NCI-H774 (cell line): ENCODE measurements around the gene ZDHHC14.
"Not testable (repeated sequence)": the region's sequence is repeated elsewhere in the genome, so short reads cannot be mapped to it uniquely, and the experiment has no call there.

Experiments
- DNase-seq: peaks from one replicate; lab custom pipeline; 2025; lab: John Stamatoyannopoulos, UW

The ZDHHC14 gene

GRCh38 chr6:157690441-157691210, 309.6 kb downstream of the ZDHHC14 start:
- DNase-seq, result no peak

GRCh38 chr6:157691621-157692020, 310.6 kb downstream of the ZDHHC14 start:
- not testable (repeated sequence) for DNase-seq

GRCh38 chr6:157693867-157694266, 312.9 kb downstream of the ZDHHC14 start:
- no peak for DNase-seq

- DNase-seq, result no peak
These were observed 314.5 kb downstream of the ZDHHC14 start for GRCh38 chr6:157695301-157696040.

- DNase-seq, result no peak
These were observed 319.0 kb downstream of the ZDHHC14 start for GRCh38 chr6:157699777-157700636.

GRCh38 chr6:157706351-157706750, 325.4 kb downstream of the ZDHHC14 start:
- DNase-seq, result not testable (repeated sequence)

- no peak for DNase-seq
These were observed 325.9 kb downstream of the ZDHHC14 start for GRCh38 chr6:157706883-157707282.

- no peak for DNase-seq
These were observed 326.6 kb downstream of the ZDHHC14 start for GRCh38 chr6:157707576-157707975.

- DNase-seq, result no peak
These were observed 327.2 kb downstream of the ZDHHC14 start for GRCh38 chr6:157708239-157708638.

GRCh38 chr6:157708933-157709332, 327.9 kb downstream of the ZDHHC14 start:
- no peak for DNase-seq

GRCh38 chr6:157709555-157709954, 328.6 kb downstream of the ZDHHC14 start:
- no peak for DNase-seq

GRCh38 chr6:157710604-157711003, 329.6 kb downstream of the ZDHHC14 start:
- DNase-seq, result no peak

- no peak for DNase-seq
These were observed 330.1 kb downstream of the ZDHHC14 start for GRCh38 chr6:157711060-157711459.

GRCh38 chr6:157712585-157713295, 331.8 kb downstream of the ZDHHC14 start:
- no peak for DNase-seq

- DNase-seq, result no peak
These were observed 332.6 kb downstream of the ZDHHC14 start for GRCh38 chr6:157713451-157714152.

- DNase-seq, result no peak
These were observed 333.1 kb downstream of the ZDHHC14 start for GRCh38 chr6:157714153-157714490.

GRCh38 chr6:157715728-157716164, 334.8 kb downstream of the ZDHHC14 start:
- no peak for DNase-seq

- no peak for DNase-seq
These were observed 335.4 kb downstream of the ZDHHC14 start for GRCh38 chr6:157716251-157716995.

- no peak for DNase-seq
These were observed 336.4 kb downstream of the ZDHHC14 start for GRCh38 chr6:157717340-157717748.

GRCh38 chr6:157718503-157719187, 337.7 kb downstream of the ZDHHC14 start:
- DNase-seq, result no peak
